ENCODE results near the gene CASQ2. TPM values are rescaled to one million over a fixed set of nuclear protein-coding genes. Genes with fewer than 3 reads are reported as not detected.

CASQ2 gene
- polyA plus RNA-seq, 1 donor (not counting 4 experiments of a cell fraction or from before 2014, with no cell fraction given): 0.04 TPM

GRCh38 chr1:115652236-115652788 is 116.2 kb downstream of the CASQ2 start:
- Histone ChIP-seq H3K9me3 (ENCODE audit: control insufficient read depth, low read depth, low read length) (no peaks in the 10 kb centered on the region), H3K9me1 (ENCODE audit: control insufficient read depth, extremely low read depth, insufficient read depth, low read length) (peaks cover 5% of the 10 kb centered on the region), H3K4me3 (ENCODE audit: control insufficient read depth in 2 of 3, extremely low read depth in 1 of 3, insufficient read depth in 2 of 3, low read depth in 1 of 3, low read length in 3 of 3) (no peak overlapping the region), H3K36me3 (ENCODE audit: control insufficient read depth in 2 of 2, extremely low read depth in 1 of 2, insufficient read depth in 2 of 2, low read length in 2 of 2) (peaks cover 10 to 19% of the 10 kb centered on the region in 2 experiments), H4K20me1 (ENCODE audit: control insufficient read depth, extremely low read depth, insufficient read depth, low read length) (peaks cover 3% of the 10 kb centered on the region), H3K27ac (ENCODE audit: control insufficient read depth, insufficient read depth, low read length) (no peak overlapping the region), H3K4me2 (ENCODE audit: control insufficient read depth, extremely low read depth, insufficient read depth, low read depth, low read length) (no peak overlapping the region), H2AFZ (ENCODE audit: control insufficient read depth, low read length) (no peak overlapping the region), H3K9ac (ENCODE audit: control insufficient read depth, extremely low read depth, insufficient read depth, low read length) (no peak overlapping the region), H3K79me2 (ENCODE audit: control insufficient read depth, insufficient read depth, low read length) (peaks cover 53% of the 10 kb centered on the region), H3K27me3 (ENCODE audit: control insufficient read depth, extremely low read depth, insufficient read depth, low read length) (no peaks in the 10 kb centered on the region), H3K4me1 (ENCODE audit: control insufficient read depth, extremely low read depth, insufficient read depth, low read length) (peaks cover 48% of the 10 kb centered on the region)
- dilution Hi-C loops (cut with MboI; ENCODE audit: extremely low pct_ligation_motif_present, low sequenced_read_pairs): no loop called here
- TF ChIP-seq EZH2 (IDR thresholded peaks at IDR 0.05; ENCODE audit: low read length) (no peak), CTCF (optimal IDR thresholded peaks at IDR 0.05 in 1 of 3, IDR thresholded peaks at IDR 0.05 in 1 of 3, conservative IDR thresholded peaks at IDR 0.05 in 1 of 3; ENCODE audit: extremely low read depth in 1 of 3, insufficient read depth in 2 of 3, low read length in 3 of 3) (no peak)
- FAIRE-seq (no peak), DNase-seq (ENCODE audit: low read depth, low spot score) (no peak)

DNA sequence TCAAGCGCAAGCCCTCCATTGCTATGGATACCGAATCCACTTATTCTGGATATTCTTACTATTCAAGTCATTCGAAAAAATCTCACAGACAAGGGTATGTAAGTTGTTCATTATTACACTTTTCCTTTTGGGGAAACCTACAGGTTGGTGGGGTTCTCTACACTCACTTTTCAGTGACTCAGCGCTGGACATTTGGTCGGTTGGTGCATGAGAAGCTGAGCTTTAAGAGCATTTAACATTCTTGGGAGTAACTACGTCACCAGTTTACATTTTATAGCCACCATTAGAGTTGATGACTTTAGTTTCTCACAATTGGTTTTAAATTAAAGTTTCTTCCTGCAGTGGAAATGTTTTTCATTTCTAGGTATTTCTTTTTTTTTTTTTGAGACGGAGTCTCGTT is 117.1 kb downstream of the CASQ2 start:
- TF ChIP-seq CTCF (optimal IDR thresholded peaks at IDR 0.05 in 1 of 3, IDR thresholded peaks at IDR 0.05 in 1 of 3, conservative IDR thresholded peaks at IDR 0.05 in 1 of 3; ENCODE audit: extremely low read depth in 1 of 3, insufficient read depth in 2 of 3, low read length in 3 of 3) (no peak), EZH2 (IDR thresholded peaks at IDR 0.05; ENCODE audit: low read length) (no peak)
- Histone ChIP-seq H3K27me3 (ENCODE audit: control insufficient read depth, extremely low read depth, insufficient read depth, low read length) (no peaks in the 10 kb centered on the region), H2AFZ (ENCODE audit: control insufficient read depth, low read length) (no peak overlapping the region), H3K27ac (ENCODE audit: control insufficient read depth, insufficient read depth, low read length) (no peak overlapping the region), H3K4me1 (ENCODE audit: control insufficient read depth, extremely low read depth, insufficient read depth, low read length) (peaks cover 57% of the 10 kb centered on the region), H3K4me2 (ENCODE audit: control insufficient read depth, extremely low read depth, insufficient read depth, low read depth, low read length) (no peak overlapping the region), H3K9me3 (ENCODE audit: control insufficient read depth, low read depth, low read length) (no peaks in the 10 kb centered on the region), H3K79me2 (ENCODE audit: control insufficient read depth, insufficient read depth, low read length) (peaks cover 53% of the 10 kb centered on the region), H3K36me3 (ENCODE audit: control insufficient read depth in 2 of 2, extremely low read depth in 1 of 2, insufficient read depth in 2 of 2, low read length in 2 of 2) (peaks cover 10 to 15% of the 10 kb centered on the region in 2 experiments), H3K9ac (ENCODE audit: control insufficient read depth, extremely low read depth, insufficient read depth, low read length) (no peak overlapping the region), H3K4me3 (ENCODE audit: control insufficient read depth in 2 of 3, extremely low read depth in 1 of 3, insufficient read depth in 2 of 3, low read depth in 1 of 3, low read length in 3 of 3) (no peak overlapping the region), H3K9me1 (ENCODE audit: control insufficient read depth, extremely low read depth, insufficient read depth, low read length) (peaks cover 5% of the 10 kb centered on the region), H4K20me1 (ENCODE audit: control insufficient read depth, extremely low read depth, insufficient read depth, low read length) (peaks cover 3% of the 10 kb centered on the region)
- DNase-seq (ENCODE audit: low read depth, low spot score): no peak
- dilution Hi-C loops (cut with MboI; ENCODE audit: extremely low pct_ligation_motif_present, low sequenced_read_pairs): no loop called here
- no peak for FAIRE-seq
